Measurements from ENCODE around the gene CDK14.

DNA sequence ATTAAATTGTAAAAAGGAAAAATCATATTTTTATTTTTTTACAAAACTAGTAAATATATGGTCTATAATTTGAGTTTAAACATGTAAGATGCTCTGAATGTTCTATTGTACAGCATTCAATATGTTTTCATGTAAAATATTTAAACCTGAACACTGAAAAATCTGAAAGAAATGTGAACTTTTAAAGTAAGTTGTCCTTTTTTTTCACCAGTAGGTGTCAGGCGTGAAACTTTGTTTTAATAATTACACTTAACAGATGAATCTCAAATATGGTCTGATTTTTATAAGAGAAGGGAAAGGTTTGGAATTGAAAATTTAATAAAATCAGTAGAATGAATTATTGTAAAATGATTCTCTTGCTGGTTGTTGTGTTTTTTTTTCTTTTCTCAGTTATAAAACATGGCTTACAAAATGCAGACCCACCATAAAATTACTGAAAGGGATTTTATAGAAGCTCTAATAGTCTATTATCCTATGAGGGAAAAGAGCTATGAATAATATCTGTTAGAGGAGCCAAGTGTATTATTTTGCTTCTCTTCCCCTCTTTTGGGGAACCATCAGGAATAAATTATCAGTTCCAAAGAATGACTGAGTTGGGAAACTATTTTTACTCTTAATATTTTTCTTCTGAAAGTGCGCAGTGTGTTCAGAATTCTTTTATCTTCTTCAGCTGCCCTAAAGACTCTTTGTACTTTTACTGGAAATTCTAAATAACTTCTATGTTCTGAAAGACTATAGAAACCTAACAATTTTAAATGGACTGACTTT is 450.4 kb downstream of the CDK14 start:
- no peak for TF ChIP-seq POLR2A (IDR thresholded peaks at IDR 0.05)
- TF ChIP-seq, protein P1, sequence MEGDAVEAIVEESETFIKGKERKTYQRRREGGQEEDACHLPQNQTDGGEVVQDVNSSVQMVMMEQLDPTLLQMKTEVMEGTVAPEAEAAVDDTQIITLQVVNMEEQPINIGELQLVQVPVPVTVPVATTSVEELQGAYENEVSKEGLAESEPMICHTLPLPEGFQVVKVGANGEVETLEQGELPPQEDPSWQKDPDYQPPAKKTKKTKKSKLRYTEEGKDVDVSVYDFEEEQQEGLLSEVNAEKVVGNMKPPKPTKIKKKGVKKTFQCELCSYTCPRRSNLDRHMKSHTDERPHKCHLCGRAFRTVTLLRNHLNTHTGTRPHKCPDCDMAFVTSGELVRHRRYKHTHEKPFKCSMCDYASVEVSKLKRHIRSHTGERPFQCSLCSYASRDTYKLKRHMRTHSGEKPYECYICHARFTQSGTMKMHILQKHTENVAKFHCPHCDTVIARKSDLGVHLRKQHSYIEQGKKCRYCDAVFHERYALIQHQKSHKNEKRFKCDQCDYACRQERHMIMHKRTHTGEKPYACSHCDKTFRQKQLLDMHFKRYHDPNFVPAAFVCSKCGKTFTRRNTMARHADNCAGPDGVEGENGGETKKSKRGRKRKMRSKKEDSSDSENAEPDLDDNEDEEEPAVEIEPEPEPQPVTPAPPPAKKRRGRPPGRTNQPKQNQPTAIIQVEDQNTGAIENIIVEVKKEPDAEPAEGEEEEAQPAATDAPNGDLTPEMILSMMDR (IDR thresholded peaks at IDR 0.05) = peak in 9 of 12 donors; percentile 17 to 44 (median 20)

Measured in heart left ventricle (tissue), 13 donors.